ENCODE results near the gene MAP2K2.
"Not testable (repeated sequence)": the region's sequence is repeated elsewhere in the genome, so short reads cannot be mapped to it uniquely, and the experiment has no call there.

The MAP2K2 gene

GRCh38 chr19:4152241-4152998, 28.5 kb upstream of the MAP2K2 start:
- H3K4me1 ChIP-seq: peaks cover 6 to 46% (median 33%) of the 10 kb centered on the region in 10 experiments; a peak in 19 of 20 replicates
- TF ChIP-seq Cebpa-rat (IDR thresholded peaks at IDR 0.05): no peak
- H3K36me3 ChIP-seq: no peaks in the 10 kb centered on the region
- H3K4me3 ChIP-seq: no peak overlapping the region
- H3K4me2 ChIP-seq: peak overlapping the region in 4 of 11 experiments; percentile 6 to 74 (median 60); a peak in 5 of 22 replicates
- H3K9ac ChIP-seq: no peak overlapping the region
- no peaks in the 10 kb centered on the region; a peak in 1 of 22 replicates for H4K20me1 ChIP-seq
- H3K27me3 ChIP-seq: no peaks in the 10 kb centered on the region
- H3K27ac ChIP-seq: no peak overlapping the region
- H3K9me3 ChIP-seq (replicated peaks in 1 of 11): no peaks in the 10 kb centered on the region

- no peak for TF ChIP-seq Cebpa-rat (IDR thresholded peaks at IDR 0.05)
- H3K4me2 ChIP-seq: peak overlapping the region in 7 of 11 experiments; percentile 28 to 40 (median 36); a peak in 8 of 22 replicates
- H3K9me3 ChIP-seq (replicated peaks in 1 of 11): no peaks in the 10 kb centered on the region
- H3K27ac ChIP-seq: no peak overlapping the region
- no peaks in the 10 kb centered on the region for H3K27me3 ChIP-seq
- H3K4me3 ChIP-seq: no peak overlapping the region
- peaks cover 4 to 42% (median 34%) of the 10 kb centered on the region in 10 experiments for H3K4me1 ChIP-seq
- no peaks in the 10 kb centered on the region; a peak in 1 of 22 replicates for H4K20me1 ChIP-seq
- H3K36me3 ChIP-seq: no peaks in the 10 kb centered on the region
- H3K9ac ChIP-seq: no peak overlapping the region
Measured at GRCh38 chr19:4151623-4152022, 27.7 kb upstream of the MAP2K2 start.

- Histone ChIP-seq H4K20me1 (no peaks in the 10 kb centered on the region), H3K4me2 (peak overlapping the region in 8 of 11 experiments; percentile 26 to 59 (median 46); a peak in 15 of 22 replicates), H3K9me3 (replicated peaks in 1 of 11) (no peaks in the 10 kb centered on the region), H3K36me3 (no peaks in the 10 kb centered on the region), H3K27ac (no peak overlapping the region), H3K4me3 (no peak overlapping the region), H3K9ac (no peak overlapping the region), H3K4me1 (peaks cover 16 to 43% (median 35%) of the 10 kb centered on the region in 10 experiments), H3K27me3 (no peaks in the 10 kb centered on the region; a peak in 1 of 22 replicates)
- TF ChIP-seq Cebpa-rat (IDR thresholded peaks at IDR 0.05): no peak
Measured at GRCh38 chr19:4149518-4150288, 25.8 kb upstream of the MAP2K2 start.

GRCh38 chr19:4144666-4145249, 20.8 kb upstream of the MAP2K2 start:
- Histone ChIP-seq H3K4me2 (peak overlapping the region in 3 of 11 experiments; percentile 44 to 52 (median 51); a peak in 5 of 22 replicates), H3K9ac (no peak overlapping the region), H3K4me1 (peaks cover 5 to 49% (median 16%) of the 10 kb centered on the region in 10 experiments), H3K27ac (no peak overlapping the region), H3K27me3 (no peaks in the 10 kb centered on the region; a peak in 2 of 22 replicates), H3K36me3 (no peaks in the 10 kb centered on the region), H4K20me1 (no peaks in the 10 kb centered on the region), H3K9me3 (replicated peaks in 1 of 11) (no peaks in the 10 kb centered on the region), H3K4me3 (no peak overlapping the region)
- TF ChIP-seq Cebpa-rat (IDR thresholded peaks at IDR 0.05): no peak

GRCh38 chr19:4142916-4143315, 19.0 kb upstream of the MAP2K2 start:
- H4K20me1 ChIP-seq; H3K36me3 ChIP-seq; H3K27ac ChIP-seq; H3K9ac ChIP-seq; H3K27me3 ChIP-seq; H3K4me2 ChIP-seq; H3K4me3 ChIP-seq; H3K9me3 ChIP-seq (replicated peaks in 1 of 11): not testable (repeated sequence)
- peaks cover 0 to 44% (median 10%) of the 10 kb centered on the region in 10 experiments; a peak in 14 of 20 replicates for H3K4me1 ChIP-seq

- Histone ChIP-seq H3K9ac (no peak overlapping the region), H3K4me2 (peak overlapping the region in 4 of 11 experiments; percentile 15 to 30 (median 20); a peak in 4 of 22 replicates), H3K4me1 (peaks cover 0 to 30% (median 5%) of the 10 kb centered on the region in 10 experiments; a peak in 11 of 20 replicates), H3K27me3 (no peaks in the 10 kb centered on the region; a peak in 1 of 22 replicates), H3K27ac (no peak overlapping the region), H3K4me3 (no peak overlapping the region), H3K36me3 (no peaks in the 10 kb centered on the region), H3K9me3 (replicated peaks in 1 of 11) (no peaks in the 10 kb centered on the region), H4K20me1 (no peaks in the 10 kb centered on the region)
- TF ChIP-seq Cebpa-rat (IDR thresholded peaks at IDR 0.05): no peak
Measured at GRCh38 chr19:4140237-4140711, 16.4 kb upstream of the MAP2K2 start.

- peaks cover 0 to 33% (median 5%) of the 10 kb centered on the region in 10 experiments; a peak in 11 of 20 replicates for H3K4me1 ChIP-seq
- H3K4me2 ChIP-seq: peak overlapping the region in 4 of 11 experiments; percentile 15 to 30 (median 20); a peak in 4 of 22 replicates
- no peaks in the 10 kb centered on the region for H3K9me3 ChIP-seq (replicated peaks in 1 of 11)
- H4K20me1 ChIP-seq: no peaks in the 10 kb centered on the region
- TF ChIP-seq Cebpa-rat (IDR thresholded peaks at IDR 0.05): no peak
- no peak overlapping the region for H3K9ac ChIP-seq
- no peaks in the 10 kb centered on the region; a peak in 1 of 22 replicates for H3K27me3 ChIP-seq
- no peaks in the 10 kb centered on the region for H3K36me3 ChIP-seq
- no peak overlapping the region for H3K4me3 ChIP-seq
- H3K27ac ChIP-seq: no peak overlapping the region
Measured at GRCh38 chr19:4139614-4140236, 15.8 kb upstream of the MAP2K2 start.

GRCh38 chr19:4138445-4138844, 14.5 kb upstream of the MAP2K2 start:
- H3K27me3 ChIP-seq: no peaks in the 10 kb centered on the region
- no peak overlapping the region for H3K4me2 ChIP-seq
- H3K4me3 ChIP-seq: no peak overlapping the region
- TF ChIP-seq Cebpa-rat (IDR thresholded peaks at IDR 0.05): no peak
- no peaks in the 10 kb centered on the region for H4K20me1 ChIP-seq
- no peak overlapping the region for H3K27ac ChIP-seq
- peaks cover 0 to 23% (median 4%) of the 10 kb centered on the region in 10 experiments; a peak in 10 of 20 replicates for H3K4me1 ChIP-seq
- no peak overlapping the region for H3K9ac ChIP-seq
- no peaks in the 10 kb centered on the region for H3K36me3 ChIP-seq
- H3K9me3 ChIP-seq (replicated peaks in 1 of 11): no peaks in the 10 kb centered on the region
